Esophagus squamous epithelium (tissue), 5 donors: ENCODE measurements around the gene SIM1. TPM values are rescaled to one million over a fixed set of nuclear protein-coding genes. Genes with fewer than 3 reads are reported as not detected.

ENCODE experiments used
- DNase-seq: peaks from one replicate; lab custom pipeline; 2025; lab: John Stamatoyannopoulos, UW
- H3K27ac ChIP-seq, 4 donors: fragments of 200-600 bp; sonication (generic); one replicate each; pipeline ENCODE4 v1.5.1; 2016 to 2019; ENCODE audit warnings: mild to moderate bottlenecking in 1 of 4
- H3K27me3 ChIP-seq, 4 donors: fragments of 200-600 bp; sonication (generic); 1 replicate in 3 of 4; 2 replicates in 1 of 4; pipeline versions ENCODE4 v1.5.1 to v1.6.0; 2017 to 2021; ENCODE audit warnings: antibody characterized with exemption in 1 of 4
- H3K36me3 ChIP-seq, 3 donors: fragments of 200-600 bp; sonication (generic); one replicate each; pipeline ENCODE4 v1.5.1; 2016 to 2019
- H3K4me1 ChIP-seq, 3 donors: fragments of 200-600 bp; sonication (generic); one replicate each; pipeline ENCODE4 v1.5.1; 2017 to 2019
- H3K4me3 ChIP-seq, 4 donors: fragments of 200-600 bp; sonication (generic); 1 replicate in 3 of 4; 2 replicates in 1 of 4; pipeline ENCODE4 v1.5.1; 2016 to 2019; ENCODE audit warnings: mild to moderate bottlenecking in 2 of 4, moderate library complexity in 1 of 4
- H3K9me3 ChIP-seq, 3 donors: fragments of 200-600 bp; sonication (generic); one replicate each; pipeline ENCODE4 v1.5.1; 2016 to 2019
- POLR2A ChIP-seq, 4 donors: fragments of 450-650 bp; IDR thresholded peaks; one replicate each; pipeline ENCODE4 v1.6.1; 2017; ENCODE audit warnings: antibody characterized with exemption in 4 of 4, mild to moderate bottlenecking in 4 of 4, moderate library complexity in 3 of 4
- WGBS, 2 donors: methylation state at CpG; one replicate each; pipeline ENCODE4 v1.1.5; 2018; 5-methylcytosine and 5-hydroxymethylcytosine counted together
- intact Hi-C: fragments of 100-400 bp; cut with DNase I; formaldehyde crosslinking; loops from one replicate; pipeline ENCODE4 v1.15.0; 2022
- total RNA-seq, 4 donors: library from RNA; depleted of rRNA; stranded (reverse); fragments of >200 nt; gene quantifications; one replicate each; pipeline ENCODE4 v1.1.0, GENCODE V29; 2016
- TF ChIP-seq, protein P1 (sequence below), 6 experiments: fragments of 450-650 bp in 4 of 6; fragments of 200-600 bp in 2 of 6; sonication (generic) in 2 of 6; IDR thresholded peaks; one replicate each; pipeline ENCODE4 v1.5.1; 2016 to 2019; ENCODE audit warnings: antibody characterized with exemption in 6 of 6, mild to moderate bottlenecking in 4 of 6, moderate library complexity in 4 of 6
- donor health status: DM: yes; HTN: yes; CAD: no.

SIM1 gene, protein sequence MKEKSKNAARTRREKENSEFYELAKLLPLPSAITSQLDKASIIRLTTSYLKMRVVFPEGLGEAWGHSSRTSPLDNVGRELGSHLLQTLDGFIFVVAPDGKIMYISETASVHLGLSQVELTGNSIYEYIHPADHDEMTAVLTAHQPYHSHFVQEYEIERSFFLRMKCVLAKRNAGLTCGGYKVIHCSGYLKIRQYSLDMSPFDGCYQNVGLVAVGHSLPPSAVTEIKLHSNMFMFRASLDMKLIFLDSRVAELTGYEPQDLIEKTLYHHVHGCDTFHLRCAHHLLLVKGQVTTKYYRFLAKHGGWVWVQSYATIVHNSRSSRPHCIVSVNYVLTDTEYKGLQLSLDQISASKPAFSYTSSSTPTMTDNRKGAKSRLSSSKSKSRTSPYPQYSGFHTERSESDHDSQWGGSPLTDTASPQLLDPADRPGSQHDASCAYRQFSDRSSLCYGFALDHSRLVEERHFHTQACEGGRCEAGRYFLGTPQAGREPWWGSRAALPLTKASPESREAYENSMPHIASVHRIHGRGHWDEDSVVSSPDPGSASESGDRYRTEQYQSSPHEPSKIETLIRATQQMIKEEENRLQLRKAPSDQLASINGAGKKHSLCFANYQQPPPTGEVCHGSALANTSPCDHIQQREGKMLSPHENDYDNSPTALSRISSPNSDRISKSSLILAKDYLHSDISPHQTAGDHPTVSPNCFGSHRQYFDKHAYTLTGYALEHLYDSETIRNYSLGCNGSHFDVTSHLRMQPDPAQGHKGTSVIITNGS
- under 1 TPM in 1 of 4 donors, not detected in 3; under 0.01 TPM for total RNA-seq

DNA sequence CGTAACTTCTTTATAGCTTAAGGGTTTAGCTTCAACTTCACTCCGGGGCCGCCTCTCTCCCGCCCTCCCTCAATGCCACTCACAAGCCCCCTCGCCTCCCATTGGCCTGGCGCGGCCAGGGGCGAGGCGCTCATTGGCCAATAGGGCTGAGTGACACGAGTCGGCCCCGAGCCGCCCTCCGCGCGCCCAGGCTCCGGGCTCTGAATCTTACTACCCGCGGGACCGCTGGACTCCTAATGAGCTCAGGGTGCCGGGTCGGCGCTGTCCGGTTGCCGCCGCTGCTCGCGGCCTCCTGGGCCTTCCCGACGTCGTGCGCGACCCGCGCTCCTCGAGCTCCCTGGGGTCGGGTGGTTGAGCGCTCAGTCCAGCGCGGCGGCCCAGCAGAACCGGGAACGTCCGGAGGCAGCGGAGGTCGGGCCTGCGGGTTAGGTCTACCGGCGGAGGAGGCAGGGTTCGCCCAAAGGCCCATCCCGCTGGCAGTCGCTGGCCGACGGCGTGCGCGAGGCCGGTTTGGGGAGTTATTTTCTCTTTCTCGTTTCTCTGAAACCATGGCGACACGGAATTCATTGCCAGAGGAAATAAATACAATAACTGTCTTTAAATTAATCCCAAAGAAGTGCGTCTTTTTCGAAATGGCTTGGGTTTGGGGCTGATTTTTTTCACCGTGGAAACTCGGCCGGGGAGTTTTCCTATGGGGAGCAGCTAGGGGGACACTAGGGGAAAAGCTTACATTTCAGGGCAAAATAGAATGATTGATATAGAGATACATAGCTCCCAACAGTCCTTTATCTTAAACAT is at the start of gene SIM1:
SIM1 (minus strand) TSS at position 19 of the 798 bp plus-strand sequence. CDS start 1,453 bp downstream, outside the sequence.
- Histone ChIP-seq H3K27me3 (peaks cover 43 to 100% (median 84%) of the 10 kb centered on the region in 4 donors), H3K27ac (no peak within 1 kb of the TSS), H3K36me3 (no peaks in the 10 kb centered on the region), H3K4me3 (peak within 1 kb of the TSS in 2 of 4 donors; percentile 34 to 48), H3K9me3 (no peaks in the 10 kb centered on the region), H3K4me1 (peaks cover 0 to 46% (median 14%) of the 10 kb centered on the region in 3 donors)
- 12 to 17% methylated on average over 14 to 18 of the region's 66 CpGs for WGBS, 2 donors
- intact Hi-C loops: no loop called here
- TF ChIP-seq, protein P1, sequence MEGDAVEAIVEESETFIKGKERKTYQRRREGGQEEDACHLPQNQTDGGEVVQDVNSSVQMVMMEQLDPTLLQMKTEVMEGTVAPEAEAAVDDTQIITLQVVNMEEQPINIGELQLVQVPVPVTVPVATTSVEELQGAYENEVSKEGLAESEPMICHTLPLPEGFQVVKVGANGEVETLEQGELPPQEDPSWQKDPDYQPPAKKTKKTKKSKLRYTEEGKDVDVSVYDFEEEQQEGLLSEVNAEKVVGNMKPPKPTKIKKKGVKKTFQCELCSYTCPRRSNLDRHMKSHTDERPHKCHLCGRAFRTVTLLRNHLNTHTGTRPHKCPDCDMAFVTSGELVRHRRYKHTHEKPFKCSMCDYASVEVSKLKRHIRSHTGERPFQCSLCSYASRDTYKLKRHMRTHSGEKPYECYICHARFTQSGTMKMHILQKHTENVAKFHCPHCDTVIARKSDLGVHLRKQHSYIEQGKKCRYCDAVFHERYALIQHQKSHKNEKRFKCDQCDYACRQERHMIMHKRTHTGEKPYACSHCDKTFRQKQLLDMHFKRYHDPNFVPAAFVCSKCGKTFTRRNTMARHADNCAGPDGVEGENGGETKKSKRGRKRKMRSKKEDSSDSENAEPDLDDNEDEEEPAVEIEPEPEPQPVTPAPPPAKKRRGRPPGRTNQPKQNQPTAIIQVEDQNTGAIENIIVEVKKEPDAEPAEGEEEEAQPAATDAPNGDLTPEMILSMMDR (IDR thresholded peaks at IDR 0.05): no peak
- TF ChIP-seq POLR2A (IDR thresholded peaks at IDR 0.05): no peak
- DNase-seq: no peak

DNA sequence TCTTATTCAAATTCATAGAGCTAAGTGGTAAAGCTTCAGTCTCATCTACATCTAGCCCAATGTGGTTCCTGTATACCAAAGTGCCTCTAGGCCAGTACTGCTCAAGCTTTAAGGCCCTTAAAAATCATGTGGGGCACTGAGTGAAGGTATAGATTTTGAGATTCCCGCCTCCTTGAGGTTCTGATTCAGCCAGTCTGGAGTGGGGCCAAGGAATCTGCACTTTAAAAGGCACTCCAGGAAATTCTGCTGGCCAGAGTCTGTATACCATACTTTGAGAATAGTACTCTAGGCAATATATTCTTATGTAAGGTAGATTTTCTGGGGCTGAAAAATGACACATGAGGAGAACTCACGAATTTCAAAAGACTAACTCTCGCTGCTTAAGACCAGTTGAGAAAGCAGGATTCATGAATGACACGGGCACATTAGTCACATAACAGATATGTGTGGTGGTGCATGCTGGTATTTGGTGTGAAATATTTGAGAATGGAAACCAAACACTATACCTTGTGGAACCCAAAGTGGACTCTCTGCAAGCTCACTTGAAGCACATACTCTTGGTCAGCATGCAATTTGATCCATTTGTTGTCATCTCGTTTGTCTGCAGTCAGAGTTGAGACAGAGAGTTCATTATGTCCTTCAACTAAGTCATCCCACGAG is 47.6 kb upstream of the SIM1 start:
- H3K27ac ChIP-seq: no peak overlapping the region
- no peak for DNase-seq
- intact Hi-C loops: no loop called here
- H3K9me3 ChIP-seq: no peaks in the 10 kb centered on the region
- no peak for TF ChIP-seq POLR2A (IDR thresholded peaks at IDR 0.05)
- TF ChIP-seq, protein P1 (IDR thresholded peaks at IDR 0.05): no peak
- H3K4me1 ChIP-seq: no peaks in the 10 kb centered on the region
- H3K36me3 ChIP-seq: peaks cover 0 to 94% (median 5%) of the 10 kb centered on the region in 3 donors
- 83 to 90% methylated on average over 5 to 6 of the region's 6 CpGs for WGBS, 2 donors
- no peak overlapping the region for H3K4me3 ChIP-seq
- no peaks in the 10 kb centered on the region for H3K27me3 ChIP-seq

DNA sequence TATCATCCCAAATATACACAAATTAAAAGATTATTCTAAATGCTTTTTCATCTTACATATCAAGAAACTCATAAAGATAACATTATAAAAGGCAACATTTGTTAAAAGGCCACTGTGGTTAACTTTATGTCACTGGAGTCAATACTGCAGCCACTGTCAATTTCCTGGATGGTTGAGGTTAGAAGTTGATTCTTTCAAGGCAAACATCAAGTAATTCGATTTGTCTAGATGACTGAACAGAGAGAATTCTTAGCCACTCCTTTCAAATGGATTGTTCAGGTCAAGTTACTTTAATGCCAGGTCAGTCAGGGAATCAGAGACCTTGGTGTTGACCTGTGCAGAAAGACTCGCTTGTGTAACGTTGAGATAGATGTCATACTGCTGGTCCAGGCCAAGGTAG is 44.4 kb upstream of the SIM1 start:
- no peaks in the 10 kb centered on the region for H3K4me1 ChIP-seq
- H3K27me3 ChIP-seq: no peaks in the 10 kb centered on the region
- intact Hi-C loops: no loop called here
- H3K27ac ChIP-seq: no peak overlapping the region
- no peaks in the 10 kb centered on the region for H3K9me3 ChIP-seq
- H3K4me3 ChIP-seq: no peak overlapping the region
- peaks cover 0 to 68% (median 5%) of the 10 kb centered on the region in 3 donors for H3K36me3 ChIP-seq
- 88 to 90% methylated on average over 3 of the region's 3 CpGs for WGBS, 2 donors
- no peak for TF ChIP-seq POLR2A (IDR thresholded peaks at IDR 0.05)
- TF ChIP-seq, protein P1 (IDR thresholded peaks at IDR 0.05): no peak
- DNase-seq: no peak

DNA sequence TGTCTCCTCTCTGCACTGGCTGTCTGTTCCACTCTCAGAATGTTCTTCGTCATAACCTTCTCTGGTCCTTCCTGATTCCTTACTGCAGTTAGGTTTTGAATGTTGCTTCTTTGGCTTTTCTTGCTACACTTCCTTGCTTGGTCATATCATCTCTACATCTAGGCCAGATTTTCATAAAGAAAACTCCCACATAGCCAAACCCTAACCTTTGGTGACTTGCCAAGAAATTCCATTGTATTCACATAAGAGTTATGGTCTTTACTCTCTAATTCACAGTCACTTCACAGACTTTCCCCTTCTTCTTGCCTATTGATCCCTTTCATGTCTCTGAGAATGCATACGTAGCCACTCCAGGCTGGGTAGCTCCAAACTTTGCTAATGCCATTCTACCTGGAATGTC is 41.9 kb upstream of the SIM1 start:
- DNase-seq: no peak

More for the DNA sequence above, 41.9 kb upstream of the SIM1 start:
- intact Hi-C loops: no loop called here
- H3K4me3 ChIP-seq: no peak overlapping the region
- H3K27ac ChIP-seq: no peak overlapping the region
- H3K4me1 ChIP-seq: no peaks in the 10 kb centered on the region
- no peaks in the 10 kb centered on the region for H3K9me3 ChIP-seq
- TF ChIP-seq, protein P1 (IDR thresholded peaks at IDR 0.05): no peak
- TF ChIP-seq POLR2A (IDR thresholded peaks at IDR 0.05): no peak
- H3K27me3 ChIP-seq: no peaks in the 10 kb centered on the region
- H3K36me3 ChIP-seq: peaks cover 0 to 47% (median 0%) of the 10 kb centered on the region in 3 donors
- 87 to 89% methylated on average over 2 of the region's 2 CpGs for WGBS, 2 donors
